GM19238 (cell line): ENCODE data around the gene DDX23.

ENCODE experiments used
- DNase-seq: peaks from one replicate; pipeline ENCODE4 v3.0.0; 2011; ENCODE audit warnings: low spot score; ENCODE audit not compliant: insufficient read length

The DDX23 gene

DNA sequence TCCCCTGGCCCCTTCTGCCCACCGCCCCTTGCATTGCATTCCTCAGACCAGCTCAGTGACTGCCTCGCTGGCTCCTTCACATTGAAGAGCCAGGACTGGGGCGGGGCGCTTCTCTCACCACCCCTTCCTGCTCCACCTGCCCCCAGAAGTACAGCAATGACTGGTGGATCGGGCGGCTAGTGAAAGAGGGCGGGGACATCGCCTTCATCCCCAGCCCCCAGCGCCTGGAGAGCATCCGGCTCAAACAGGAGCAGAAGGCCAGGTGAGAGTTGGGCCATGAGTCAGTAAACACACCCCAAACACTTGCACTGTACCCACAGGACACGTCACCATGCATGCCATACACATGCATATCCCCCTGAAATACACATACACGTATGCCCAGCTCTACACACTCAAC lies 27.9 kb downstream of the DDX23 start:
- no peak for DNase-seq

DNA sequence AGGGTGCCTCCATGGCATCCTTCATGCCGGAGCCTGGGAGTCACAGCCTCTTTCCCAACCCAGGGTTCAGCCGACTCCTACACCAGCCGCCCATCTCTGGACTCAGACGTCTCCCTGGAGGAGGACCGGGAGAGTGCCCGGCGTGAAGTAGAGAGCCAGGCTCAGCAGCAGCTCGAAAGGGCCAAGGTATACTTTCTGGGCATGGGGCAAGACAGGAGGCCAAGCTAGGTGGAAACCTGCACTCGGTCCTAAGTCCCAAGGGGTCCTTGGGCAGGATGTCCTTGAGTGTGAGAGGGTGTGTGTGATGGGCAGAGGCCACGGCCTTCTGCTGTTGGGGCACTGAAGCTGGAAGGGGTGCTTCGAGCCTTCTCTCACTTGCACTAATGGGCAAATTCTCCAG lies 28.7 kb downstream of the DDX23 start:
- DNase-seq: no peak

DNA sequence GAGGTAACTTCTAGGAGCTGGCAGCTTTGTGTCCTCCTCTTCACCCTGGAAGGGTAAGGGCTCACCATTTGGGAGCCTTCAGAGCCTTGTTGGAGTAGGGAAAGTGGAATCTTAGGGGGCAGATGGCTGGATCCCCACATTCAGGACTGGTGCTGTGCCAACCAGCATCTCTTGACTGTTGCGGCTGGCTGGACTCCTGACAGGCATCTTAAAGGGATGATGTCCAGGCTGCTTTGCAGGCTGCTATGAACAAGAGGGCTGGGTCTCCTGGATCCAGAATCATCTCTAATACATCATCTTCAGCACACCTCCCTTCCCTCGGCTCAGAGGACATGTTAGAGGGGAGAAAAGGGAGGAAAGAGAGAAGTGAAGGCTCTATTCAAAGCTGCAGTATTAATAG lies 29.3 kb downstream of the DDX23 start:
- no peak for DNase-seq

DNA sequence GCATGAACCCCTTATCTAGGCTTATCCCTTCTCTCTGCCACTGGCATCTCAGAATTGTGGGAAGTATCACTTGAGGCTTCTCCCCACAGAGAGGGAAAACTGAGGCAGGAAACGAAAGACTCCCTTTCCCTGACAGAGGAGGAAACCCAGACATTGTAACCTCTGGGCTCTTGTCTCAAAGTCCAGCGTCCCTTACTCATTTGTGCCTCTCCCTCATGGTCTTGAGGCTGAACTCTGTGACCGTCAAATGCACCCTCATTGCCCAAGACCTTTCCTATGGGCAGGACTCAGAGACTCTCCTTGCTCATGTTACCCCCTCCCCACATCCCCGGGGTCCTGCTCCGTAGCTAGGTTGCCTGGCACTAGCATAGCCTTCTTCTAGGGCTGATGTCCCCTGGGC lies 29.8 kb downstream of the DDX23 start:
- DNase-seq: no peak

DNA sequence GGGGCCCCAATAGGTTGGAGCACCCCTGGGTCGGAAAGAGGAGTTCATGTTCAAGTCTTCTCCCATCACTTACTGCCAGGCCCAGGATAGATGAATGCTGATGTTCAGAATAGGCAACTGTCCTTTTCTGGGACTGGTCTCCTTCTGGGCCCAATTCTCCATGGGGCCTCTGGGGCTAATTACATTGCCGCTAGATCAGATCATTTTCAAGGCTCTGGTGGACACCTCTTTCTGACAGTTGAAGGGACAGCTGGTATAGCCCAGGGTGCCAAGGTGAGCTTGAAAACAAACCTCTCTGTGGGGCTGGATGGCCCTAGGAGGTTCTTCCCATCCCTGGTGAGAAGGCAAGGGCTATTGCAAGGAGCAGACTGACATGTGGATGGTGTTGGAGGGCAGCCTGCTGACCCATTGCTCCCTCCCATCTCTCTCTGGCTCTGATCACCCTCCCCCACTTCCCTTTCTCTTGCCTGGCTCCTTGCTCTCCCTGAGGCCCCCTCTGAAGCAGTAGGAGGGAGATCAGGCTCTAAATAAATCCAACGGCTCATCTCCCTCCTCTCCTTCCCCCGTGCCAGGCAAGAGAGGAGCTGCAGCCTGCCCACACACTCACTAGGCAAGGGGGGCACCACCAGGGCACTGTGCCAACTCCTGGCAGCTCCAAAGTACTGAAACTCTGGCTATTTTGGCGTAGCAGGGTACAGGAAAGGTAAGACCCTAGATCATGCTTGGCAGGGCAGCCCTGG lies 31.8 kb downstream of the DDX23 start:
- no peak for DNase-seq

DNA sequence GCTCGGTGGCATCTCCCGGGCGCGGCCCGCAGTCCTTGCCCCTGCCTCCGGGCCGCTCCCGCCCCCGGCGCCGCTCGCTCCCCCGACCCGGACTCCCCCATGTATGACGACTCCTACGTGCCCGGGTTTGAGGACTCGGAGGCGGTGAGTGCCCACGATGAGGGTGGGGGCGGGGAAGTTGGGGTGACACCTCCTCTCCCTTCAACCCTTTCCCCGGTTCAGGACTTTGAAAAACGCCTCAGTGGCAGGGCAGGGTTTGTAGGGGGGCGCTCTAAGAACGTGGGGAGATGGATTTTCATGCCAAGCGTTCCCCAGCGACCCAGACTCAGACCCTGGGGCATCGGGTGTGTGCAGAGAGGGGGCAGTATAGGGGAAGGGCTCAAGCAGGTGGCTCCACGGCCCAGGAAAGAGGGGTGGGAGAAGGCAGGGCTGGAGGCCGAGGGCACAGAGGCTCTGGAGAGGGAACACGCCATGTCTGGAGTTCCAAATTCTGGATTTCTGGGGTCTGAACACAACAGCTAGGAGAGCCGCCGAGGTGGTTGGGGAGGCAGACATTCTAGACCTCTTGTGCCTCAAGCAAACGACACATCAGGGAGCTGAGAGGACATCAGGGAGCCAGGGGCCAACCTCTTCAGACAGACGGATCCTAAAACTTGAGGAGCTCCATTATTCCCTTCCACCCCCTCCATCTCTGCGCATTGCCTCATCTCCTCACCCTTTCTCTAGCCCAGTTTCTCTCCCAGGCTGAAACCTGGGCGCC lies 33.0 kb downstream of the DDX23 start:
- DNase-seq: no peak

DNA sequence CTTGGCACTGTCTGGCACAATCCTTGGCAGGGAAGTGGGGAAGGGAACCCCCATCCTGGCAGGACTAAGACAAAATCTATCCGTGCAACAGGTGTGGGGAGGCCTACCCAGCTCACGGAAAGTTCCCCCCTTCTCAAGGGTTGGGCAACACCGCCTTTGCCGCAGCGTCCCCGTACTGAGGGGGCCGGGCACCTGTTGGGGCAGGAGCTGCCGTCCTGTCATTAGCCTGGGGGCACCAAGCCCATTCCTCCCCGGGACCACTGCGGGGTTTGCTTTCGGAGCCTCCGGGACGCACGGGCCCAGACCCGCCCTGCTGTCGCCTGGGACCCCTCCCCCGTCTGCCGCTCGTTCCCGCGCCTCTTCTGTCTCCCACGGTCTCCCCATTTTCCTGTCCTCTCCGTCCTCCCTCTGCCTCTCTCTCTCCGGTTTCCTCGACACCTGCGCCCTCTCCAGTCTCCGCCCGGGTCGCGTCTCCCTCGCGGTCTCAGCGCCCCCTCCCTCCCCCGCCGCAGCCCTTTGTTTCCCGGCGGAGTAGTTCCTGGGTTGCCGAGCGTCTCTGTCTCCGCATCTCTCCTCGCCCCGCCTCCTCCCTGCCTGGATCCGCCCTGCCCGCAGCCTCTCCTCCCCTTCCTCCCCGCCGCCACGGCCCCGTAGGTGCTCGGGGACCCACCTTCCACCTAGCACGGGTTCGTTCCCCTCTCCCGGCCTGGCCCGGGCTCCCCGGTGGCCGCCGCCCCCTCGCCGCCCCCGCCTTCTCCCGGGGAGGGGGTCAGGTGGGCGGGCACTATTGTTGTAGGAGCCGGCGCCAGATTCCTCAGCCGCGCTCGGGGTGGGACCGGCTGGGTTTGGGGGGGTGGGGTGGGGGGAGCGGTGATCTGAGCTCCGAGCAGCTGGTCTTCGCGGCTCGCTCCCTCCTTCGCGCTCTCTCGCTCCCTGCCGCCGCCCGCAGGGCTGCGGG lies 33.8 kb downstream of the DDX23 start, which contains the start of gene CACNB3:
Gene CACNB3, plus strand, starts transcription at position 624 of the 958 bp plus-strand sequence. CDS start 434 bp downstream, outside the sequence.
- DNase-seq: peak; percentile 75

DNA sequence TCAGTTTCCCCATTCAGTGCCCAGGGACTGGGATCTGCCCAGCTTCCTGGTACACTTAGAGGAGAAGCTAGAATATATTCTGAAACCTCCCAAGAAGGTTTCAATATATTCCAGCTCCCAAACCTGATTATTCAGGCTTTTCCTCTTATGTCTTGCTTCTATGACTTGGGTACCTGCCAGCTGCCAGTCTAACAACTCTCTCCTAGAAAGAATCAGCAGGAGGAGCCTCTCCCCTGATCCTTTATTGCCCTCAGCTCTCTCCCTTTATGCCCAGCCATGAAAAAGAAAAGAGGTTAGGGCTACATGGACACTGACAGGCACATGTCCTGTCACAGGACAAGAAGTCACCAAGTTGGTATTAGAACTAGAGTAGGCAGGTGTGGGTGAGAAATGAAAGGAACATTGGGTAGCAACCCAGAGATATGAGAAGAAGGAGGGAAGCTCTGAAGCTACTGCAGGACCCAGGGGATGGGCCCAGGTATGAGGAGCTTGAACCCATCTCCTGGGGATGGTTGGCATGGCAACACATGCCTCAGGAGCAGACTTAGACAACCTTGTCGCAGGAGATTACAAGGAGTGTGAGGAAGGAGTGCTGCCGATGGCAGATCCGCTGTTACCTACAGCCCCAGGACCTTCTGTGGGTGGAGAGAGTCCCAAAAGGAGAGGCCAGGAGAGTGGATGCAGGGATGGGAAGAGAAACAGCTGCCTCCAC lies 35.7 kb downstream of the DDX23 start:
- no peak for DNase-seq

DNA sequence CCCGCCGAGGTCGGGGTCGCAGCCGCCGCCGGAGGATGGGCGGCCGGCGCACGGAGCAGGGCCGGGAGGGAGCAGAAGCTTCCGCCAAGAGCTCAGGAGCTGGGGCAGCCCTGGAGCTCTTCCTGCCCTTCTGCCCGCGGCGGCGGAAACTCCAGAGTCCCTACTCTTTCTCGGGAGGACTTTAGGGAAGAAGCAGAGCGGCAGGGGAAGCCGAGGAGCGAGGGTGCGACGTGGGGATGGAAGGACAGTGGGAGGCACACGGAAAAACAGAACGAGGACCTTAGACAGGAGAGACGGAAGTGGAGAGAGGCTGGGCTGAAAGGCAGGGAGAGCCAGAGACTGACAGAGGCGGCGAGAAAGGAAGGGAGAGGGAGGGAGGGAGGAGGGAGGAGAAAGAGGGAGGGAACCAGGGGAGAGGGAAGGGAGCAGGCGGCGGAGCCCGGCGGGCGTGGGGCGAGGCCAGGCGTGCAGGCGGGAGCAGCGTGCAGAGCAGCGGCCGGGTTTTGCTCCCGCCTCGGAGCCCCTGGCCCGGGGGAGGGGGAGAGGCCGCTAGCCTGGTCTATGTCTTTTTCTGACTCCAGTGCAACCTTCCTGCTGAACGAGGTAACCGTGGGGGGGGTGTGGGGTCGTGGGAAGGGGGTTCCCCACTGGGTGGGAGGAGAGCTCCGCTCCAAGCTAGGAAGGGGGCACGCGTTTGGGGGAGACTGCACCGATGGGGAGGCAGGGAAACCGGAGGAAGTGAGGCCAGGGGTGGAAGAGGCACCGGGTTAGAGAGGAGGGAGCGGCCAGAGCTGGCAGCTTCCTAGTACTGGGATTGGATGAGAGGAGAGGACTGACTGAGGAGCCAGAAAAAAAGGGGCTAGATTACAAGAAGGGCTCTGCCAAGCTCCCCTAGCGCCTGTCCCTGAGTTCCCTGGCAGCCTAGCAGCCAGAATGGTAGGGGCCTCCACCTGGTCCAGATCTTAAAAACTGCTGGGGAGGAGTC lies 36.5 kb downstream of the DDX23 start:
- no peak for DNase-seq

DNA sequence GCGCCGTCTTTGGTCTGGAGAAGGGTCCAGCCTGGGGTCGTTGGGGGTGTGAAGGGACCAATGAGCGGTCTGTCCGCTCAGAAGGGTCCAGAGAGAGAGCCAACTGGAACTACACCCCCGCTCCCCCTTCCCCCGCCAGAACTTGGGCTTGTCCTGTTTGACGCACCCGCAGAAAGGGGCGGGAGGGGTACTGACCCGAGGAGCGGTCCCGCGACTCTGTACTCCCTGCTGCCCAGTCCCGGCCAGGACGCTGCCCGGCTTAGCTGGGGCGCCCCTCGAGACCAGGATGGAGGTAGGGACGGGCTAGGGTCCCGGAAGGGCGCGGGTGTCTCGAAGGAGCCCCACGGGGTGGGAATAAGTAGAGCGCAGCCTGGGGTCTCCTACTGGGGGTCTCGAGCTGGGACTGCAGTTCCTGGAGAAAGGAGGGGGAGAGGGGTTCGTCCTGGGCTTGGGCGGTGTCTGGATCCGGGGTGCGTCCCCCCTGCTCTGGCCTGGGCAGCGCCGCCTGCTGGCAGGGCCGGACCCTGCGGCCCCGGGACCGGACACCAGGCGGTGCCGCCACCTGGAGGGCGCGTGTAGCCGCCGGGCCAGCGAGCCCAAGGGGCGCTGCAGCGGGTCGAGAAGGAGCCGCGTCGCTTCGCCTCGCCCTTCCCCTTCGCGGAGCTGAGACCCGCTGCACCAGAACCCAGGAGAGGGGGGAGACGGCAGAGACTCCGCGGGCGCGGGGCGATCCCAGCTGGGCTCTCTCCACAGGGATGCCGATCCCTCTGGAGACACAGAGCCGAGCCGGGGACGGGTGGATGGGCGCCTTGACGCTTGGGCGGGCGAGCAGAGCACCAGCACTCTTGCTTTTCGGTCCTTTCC lies 37.5 kb downstream of the DDX23 start:
- DNase-seq: peak; percentile 93

DNA sequence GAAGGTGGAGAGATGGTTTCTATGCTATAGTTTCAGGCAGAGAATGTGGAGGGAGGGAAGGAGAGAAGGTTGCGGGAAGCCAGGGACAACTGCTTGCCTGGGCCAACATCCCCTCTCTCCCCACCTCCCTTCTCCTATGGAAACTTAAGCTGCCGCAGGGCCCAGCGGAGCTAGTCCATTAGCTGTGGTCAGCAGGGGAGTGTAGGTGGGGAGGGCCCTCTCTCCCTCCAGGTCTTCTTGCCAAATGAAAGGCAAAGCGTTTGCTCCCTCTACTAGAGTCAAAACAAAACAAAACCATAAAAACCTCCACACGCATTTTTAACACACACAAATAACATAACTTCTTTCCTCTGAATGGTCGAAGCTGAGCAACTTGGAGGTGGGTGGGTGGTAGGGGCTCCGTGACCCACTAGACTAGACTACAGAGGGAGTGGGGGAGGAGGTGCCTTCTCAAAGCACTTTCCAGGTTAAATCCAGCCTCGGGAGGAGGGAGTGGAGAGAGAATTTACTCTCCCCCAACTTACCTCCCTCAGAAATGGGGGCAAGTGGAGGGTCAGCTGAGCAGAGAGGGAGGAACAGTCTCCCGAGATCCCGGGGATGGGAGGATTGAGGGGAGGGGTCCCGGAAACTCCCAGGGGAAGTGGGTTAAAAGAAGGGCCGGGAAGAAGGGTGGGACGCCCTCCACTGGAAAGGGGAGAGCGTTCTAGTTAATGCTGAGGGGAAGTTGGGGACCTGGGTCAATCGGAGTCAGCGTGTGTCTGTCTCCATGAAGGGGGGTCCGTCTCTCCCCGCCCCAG lies 38.3 kb downstream of the DDX23 start:
- no peak for DNase-seq

DNA sequence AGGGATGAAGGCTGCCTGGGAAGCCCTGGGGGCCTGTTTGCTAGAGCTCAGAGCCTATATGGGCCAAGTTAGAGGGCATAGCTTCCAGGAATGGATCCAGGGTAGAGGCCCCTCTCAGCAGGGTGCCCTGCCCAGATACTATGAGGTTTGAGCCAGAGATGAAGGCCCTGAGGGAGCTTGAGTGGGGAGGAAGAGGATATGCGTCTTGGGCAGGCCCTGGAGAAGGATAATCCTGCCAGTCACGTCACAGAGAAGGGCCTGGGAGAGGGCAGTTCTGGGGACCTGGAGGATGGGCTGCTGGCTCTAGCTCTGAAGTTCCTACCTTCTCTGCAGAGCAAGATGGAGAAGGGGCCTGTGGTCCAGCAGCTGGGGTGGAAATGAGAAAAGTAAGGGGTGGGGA lies 39.6 kb downstream of the DDX23 start:
- DNase-seq: no peak

DNA sequence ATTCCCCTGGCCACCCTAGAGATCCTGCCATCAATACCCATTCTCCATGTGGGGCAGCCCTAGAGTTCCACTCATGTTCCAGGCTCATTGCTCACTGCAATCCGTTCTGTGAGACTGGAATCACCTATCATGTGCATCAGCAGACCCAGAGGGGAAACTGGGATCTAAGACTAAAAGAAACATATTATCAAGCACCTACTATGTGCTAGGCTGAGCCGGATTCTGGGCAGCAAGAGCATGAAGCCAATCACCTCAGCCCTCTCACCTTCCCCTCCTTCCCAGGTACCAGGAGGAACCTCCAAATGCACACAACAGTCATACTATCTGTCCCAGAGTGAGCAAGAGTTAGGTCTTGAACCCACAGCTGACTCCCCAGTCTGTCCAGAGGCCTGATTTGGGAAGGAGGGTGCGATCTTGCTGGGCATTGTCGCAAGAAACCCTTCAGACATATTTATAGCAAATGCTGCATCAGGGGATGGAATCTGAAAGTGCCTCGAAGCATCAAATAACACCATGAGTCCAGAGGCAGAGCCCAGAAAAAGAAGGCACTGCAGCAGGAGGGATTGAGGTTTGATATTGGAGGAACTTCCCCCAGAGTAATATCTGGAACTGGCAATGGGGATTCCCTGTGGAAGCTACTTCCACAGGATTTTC lies 40.4 kb downstream of the DDX23 start:
- no peak for DNase-seq

DNA sequence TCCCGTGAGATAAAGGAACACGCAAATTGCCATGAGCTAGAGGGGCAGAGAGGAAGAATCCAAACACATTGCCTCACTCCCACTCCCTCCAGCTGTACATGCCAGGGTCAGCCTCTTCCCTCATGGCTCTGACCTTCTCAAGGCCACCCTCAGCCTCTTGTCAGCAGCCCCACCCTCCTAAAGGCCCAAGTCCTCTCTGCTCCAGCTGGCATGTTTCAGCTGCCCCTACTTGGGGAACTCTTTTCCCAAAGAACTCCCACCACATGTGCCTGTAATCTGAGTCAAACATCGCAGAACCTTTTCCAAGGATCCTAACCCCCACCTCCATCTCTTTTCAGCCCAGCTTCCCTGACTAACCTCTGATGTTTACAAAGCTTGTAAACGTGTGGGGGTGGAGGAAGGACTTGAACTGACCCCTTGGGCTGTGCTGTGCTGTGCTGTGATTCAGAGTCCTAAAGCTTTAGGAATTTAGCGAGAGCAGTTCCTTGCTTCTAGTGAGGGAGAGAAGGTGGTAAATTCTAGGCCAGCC lies 41.0 kb downstream of the DDX23 start:
- no peak for DNase-seq

DNA sequence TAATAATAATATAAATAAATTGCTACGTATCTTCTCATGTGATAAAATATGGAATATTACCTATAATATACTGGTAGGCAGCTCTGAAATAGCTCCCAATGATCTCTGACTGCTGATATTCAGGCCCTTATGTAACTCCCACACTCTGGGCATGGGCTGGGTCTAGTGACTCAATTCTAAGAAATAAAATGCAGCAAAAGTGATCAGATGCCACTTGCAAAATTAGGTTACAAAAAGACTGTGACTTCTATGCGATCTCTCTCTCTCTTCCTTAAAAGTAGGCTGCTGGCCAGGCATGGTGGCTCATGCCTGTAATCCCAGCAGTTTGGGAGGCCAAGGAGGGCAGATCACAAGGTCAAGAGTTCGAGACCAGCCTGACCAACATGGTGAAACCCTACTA lies 44.0 kb downstream of the DDX23 start:
- no peak for DNase-seq

DNA sequence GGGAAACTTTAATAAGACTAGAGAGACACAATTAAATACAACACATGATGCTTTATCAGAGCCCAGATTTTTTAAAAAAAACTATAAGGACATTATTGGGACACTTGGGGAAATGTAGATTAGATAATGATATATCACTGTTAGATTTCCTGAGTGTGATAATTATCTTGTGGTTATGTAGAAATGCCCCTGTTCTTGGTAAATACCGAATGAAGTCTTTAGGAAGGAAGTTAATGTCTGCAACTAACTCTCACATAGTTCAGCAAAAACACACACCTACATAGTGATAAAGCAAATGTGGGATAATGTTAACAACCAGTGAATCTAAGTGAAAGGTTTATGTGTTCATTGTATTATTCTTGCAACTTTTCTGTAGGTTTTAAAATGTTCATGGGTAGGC lies 48.3 kb downstream of the DDX23 start:
- DNase-seq: no peak

DNA sequence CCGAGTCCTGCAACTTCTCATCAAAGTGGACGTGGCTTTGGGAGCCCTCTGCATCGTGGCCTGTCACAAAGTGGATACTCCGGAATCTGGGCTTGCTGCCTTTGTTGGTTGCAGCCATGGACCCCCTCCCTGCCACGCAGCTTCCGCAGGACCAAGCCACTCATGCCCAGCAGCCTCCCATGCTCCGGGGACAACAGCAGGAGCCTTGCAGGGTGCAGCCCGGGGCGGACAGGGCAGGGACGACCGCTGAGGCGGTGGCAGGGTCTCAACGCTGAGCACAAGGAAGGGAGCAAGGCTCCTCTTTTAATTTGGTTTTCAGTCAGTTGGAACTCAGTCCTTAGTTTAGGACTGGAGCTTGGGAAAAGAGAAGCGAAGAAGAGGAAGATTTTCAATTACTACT lies 51.0 kb downstream of the DDX23 start:
- DNase-seq: no peak
